Activated CD4-positive, alpha-beta T cell treated with anti-CD3 and anti-CD28 coated beads for 4 hours (primary cell): ENCODE data around the gene FIGNL2.

Source experiments
- DNase-seq, 2 donors: peaks; one replicate each; pipeline ENCODE4 v3.0.0-alpha.2; 2020

Gene FIGNL2

DNA sequence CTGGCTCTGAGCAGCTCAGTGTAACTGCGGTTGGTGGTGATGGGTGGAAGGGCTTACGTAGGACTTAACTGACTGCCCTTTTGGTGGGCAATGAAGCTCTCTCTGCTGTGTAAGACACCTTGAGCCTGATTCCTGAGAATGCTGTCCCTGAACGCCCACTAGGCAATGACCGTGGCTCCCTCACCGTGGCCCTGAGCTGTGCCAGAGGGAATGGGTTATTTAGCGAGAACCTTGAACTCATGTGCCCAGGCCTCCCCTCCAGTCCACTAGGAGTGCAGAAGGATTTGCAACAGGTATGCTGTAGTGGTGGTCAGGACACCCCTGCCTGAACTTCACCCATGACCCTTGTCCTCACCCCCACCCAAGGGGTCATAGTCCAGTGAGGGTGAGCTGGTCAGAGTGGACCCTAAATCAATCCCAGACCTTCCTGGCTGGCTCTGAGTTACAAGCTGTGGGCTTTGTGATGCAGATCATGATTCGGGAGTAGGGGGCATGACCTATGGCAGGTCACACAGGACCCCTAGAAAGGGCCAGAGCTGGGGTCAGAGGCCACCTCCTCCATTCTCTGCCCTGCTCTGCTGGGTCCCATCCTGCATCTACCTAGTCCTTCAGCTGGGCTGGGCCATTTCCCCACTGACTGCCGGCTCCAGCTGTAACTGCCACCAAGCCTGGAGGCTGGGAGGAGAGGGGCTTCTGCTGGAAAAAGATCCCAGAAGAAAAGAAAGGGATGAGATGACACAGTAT is 24.9 kb upstream of the FIGNL2 start:
- DNase-seq = no peak

DNA sequence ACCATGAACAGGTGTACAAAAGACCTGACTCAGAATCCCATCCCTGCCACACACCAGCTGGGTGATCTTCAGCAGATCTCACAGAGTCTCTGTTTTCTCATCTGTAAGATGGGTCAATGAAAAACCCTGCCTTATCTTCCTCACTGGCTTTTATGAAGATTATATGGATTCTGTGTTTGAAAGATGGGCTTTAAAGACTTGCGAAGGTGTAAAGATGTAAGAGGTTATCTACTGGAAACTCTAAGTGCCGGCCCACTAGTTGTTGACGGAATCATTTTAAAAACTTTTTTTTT is 24.1 kb upstream of the FIGNL2 start:
- no peak for DNase-seq

DNA sequence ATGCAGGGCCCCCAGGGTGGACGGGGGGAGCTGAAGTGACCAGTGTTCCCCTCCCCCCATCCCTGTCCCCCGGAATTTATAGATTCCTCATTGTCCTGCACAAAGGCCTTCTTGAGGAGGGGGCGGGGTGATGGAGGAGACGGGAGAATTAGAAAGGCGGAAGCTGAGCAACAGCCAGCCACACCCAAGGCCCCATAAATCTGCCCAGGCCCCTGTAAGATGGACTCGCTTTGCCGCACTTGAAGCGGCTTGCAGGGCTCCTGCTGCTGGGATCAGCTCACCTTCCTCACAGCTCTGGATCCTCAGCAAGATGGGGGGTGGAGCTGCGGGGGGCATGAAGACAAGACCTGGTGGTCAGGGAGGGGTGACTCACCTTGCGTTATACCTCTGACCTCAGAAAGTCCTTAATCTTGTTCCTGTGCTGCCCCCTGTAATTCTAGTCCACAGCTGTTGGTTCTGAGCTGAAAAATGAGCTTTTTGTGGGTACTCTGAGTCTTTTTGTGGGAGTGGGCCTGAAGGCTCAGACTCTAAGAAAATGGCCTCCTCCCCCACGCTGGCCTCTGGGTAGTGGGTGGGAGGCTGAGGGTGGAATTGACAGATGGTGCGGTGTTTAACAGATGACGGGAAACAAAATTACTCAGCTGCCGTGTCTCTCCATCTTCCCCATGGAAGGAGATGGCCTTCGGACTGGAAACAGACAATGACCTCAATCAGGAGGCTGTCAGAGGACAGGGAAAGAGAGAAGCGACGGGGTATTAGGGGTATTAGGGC is 23.6 kb upstream of the FIGNL2 start:
- no peak for DNase-seq

DNA sequence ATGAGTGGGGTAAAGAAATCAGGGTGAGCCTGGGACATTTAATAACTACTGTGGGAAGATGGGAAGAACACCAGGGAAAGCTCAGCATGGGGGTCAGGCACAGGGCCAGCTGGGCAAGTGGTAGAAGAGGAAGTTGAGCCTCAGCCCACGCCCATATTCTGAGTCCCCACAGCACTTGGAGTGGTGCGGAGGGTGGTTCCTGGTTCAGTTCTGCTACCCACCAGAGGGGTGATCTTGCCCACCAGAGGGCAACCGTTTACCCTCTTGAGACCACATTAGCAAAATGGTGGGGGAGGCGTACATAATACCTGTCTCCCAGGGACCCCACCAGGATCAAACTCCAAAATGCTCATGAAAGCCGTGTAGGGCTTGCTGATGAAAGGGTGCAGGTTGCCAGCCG is 22.6 kb upstream of the FIGNL2 start:
- DNase-seq = no peak

DNA sequence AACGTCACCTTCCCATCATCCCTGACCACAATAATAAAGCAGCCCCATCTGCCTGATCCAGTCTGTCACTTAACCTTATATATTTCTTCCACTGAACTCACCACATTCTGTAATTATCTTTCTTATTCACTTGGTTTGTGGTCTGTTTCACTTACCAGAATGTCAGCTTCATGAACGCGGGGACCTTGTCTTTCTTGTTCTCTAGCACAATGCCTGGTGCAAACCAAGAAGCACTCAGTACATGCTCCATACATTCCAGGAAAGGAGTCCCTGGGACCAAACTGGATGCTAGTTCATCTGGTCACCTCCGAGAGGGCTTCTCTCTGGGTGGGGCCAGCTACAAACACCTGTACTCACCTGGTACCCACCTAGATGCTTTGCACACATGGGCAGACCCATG is 22.0 kb upstream of the FIGNL2 start:
- no peak for DNase-seq

DNA sequence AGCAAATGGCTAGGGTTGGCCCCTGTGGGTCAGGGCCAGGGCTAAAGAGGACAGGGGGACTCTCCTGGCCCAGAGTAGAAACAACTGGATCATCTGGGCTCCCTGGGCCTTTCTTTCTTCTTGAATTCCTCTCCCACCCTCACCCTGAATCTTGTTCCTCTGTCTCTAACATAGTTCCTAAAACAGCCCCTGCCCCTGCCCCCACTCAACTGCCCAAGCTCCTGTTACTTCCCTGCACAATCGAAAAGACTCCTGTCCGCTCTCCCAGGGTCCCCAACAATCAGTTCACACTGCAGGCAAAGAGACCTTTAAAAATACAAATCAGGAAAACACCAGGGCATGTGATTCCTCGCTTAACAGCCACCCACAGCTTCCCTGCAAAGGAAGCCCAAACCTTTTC is 21.4 kb upstream of the FIGNL2 start:
- DNase-seq = no peak

DNA sequence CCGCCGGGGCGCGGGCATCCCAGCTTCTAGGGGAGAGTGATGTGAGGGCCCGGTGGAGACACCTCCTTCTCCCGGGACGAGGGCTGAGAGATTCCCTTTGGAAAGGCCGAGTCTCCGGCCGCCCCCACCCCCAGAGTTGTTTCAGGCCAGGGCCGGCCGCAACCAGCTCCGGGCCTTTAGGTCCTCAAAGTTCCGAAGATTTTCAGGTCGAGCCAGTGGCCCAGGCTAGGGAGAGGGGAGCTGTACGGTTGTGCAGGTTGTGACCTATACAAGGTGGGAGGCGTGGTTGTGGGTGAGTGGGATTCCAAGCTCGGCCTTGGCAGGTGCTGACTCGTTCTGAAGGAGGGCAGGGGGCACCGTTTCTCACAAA is 21.0 kb upstream of the FIGNL2 start:
- no peak for DNase-seq

DNA sequence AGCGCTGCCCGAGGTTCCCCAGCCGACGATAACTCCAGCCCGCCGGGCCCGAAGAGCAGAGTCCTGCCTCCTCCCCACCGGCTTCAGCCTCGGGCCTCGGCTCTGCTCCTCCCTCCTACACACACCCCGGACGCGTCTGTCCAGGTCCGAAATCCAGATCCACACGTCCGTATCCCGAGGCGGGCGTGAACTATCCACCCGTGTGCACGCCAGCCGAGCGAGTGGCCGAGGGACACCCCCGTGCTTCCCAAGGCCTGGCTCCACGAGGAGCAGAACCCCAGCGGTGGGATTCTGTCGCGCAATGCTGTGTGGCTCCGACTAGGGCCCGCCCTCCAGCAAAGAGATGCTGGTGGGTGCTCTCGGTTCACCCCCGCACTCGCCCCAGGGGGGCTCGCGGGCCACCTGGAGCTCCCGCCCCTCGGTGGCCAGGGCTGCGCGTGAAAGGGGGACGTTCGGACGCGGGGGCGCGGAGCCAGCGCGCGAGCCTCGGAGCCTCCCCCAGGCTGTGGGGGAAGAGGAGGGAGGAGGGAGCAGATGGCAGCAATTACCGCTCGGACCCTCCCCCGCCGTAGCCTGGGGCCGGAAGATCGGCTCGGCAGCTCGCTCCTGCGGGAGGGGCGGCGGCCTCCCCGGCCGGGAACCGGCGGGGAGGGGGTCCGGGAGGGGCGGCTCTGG is 20.4 kb upstream of the FIGNL2 start:
- DNase-seq = no peak

DNA sequence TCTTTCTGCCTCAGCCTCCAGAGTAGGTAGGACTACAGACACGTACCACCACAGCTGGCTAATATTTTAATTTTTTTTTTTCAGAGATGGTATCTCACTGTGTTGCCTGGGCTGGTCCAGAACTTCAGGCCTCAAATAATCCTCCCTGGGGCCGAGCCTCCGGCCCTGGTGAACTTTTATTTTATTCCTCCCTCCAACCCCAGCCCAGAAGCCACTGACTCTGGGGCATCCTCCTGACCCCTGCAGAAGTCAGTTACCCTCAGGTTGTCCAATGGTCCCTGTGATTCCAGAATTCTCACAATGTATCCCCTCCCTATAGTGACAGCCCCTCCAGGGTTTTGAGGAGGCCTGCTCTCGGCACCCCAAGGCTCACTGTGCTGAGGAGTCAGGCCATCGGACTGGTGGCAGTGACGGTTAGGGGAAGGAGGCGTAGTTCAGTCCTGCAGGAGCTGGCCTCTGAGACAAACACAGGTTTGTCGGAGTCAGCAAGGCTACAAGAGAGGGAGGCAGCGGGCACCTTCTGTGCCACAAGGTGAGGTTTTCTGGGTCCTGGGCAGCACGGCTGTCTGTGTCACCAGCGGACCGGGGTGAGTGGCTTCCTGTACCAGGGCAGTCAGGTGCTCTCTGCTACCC is 19.4 kb upstream of the FIGNL2 start:
- no peak for DNase-seq

DNA sequence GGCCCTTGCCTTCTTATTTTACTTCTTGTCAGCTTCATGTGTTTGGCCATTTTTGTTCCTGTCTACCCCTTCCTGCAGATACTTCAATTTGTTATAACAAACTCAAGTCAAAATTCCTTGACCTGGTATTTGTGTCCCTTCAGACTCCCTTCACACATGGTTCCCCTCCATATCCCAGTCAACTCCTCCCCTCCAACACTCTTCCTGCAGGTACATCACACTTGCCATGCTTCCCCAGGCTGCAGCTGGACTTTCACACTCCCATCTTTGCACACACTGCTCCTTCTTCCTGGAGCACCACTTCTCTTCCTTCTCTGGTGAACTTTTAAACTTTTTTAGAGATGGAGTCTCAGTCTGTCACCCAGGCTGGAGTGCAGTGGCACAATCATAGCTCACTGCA is 18.9 kb upstream of the FIGNL2 start:
- DNase-seq = no peak

DNA sequence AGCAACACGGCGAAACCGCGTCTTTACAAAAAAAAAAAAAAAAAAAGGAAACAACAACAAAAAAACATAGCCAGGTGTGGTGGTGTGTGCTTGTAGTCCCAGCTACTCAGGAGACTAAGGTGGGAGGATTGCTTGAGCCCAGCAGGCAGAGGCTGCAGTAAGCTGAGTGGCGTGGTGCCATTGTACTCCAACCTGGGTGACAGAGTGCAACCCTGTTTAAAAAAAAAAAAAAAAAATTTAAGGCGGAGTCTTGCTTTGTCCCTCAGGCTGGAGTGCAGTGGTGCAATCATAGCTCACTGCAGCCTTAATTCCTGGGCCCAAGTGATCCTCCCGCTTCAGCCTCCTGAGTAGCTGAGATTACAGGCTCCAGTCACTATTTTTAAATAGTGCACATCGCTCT is 18.2 kb upstream of the FIGNL2 start:
- no peak for DNase-seq

DNA sequence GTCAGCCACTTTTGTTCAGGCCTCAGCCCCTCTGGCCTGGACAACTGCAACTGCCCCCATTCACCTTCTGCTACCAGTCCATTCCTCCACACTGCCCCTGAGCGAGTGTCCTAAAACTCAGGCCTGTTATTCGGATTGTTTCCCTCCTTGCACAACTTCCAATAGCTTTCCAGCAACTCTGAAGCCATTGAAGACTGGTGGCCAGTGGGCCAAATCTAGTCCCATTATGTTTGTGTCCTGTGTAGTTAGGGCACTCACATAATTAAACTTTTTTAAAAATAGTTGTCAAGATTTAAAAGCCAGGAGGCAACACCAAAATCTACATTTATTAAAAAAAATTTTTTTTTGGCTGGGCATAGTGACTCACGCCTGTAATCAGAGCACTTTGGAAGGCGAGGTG is 17.8 kb upstream of the FIGNL2 start:
- DNase-seq = no peak

DNA sequence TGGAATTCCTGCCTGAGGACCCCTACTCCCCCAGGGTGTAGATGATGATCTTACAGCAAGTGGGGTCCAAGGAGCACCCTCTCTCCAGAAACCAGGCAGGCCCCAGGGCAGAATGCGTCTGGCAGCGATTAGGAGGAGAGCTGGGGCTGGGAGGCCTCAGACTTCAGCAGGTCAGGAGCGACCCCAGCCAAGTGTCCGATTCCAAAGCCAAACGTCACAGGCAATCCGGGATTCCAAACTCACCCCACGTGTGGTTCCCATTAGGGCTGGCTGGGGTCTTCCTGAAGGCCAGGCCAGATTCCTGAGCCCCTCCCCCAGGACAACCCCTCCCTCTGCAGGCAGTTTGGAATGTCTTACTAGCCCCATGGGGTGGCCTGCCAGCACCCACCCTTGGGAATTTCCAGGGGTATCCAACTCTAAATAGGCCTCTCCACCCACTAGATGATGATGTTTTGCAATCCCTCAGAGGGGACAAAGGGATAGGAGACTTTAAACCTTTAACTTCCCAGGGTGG is 17.3 kb upstream of the FIGNL2 start:
- no peak for DNase-seq

DNA sequence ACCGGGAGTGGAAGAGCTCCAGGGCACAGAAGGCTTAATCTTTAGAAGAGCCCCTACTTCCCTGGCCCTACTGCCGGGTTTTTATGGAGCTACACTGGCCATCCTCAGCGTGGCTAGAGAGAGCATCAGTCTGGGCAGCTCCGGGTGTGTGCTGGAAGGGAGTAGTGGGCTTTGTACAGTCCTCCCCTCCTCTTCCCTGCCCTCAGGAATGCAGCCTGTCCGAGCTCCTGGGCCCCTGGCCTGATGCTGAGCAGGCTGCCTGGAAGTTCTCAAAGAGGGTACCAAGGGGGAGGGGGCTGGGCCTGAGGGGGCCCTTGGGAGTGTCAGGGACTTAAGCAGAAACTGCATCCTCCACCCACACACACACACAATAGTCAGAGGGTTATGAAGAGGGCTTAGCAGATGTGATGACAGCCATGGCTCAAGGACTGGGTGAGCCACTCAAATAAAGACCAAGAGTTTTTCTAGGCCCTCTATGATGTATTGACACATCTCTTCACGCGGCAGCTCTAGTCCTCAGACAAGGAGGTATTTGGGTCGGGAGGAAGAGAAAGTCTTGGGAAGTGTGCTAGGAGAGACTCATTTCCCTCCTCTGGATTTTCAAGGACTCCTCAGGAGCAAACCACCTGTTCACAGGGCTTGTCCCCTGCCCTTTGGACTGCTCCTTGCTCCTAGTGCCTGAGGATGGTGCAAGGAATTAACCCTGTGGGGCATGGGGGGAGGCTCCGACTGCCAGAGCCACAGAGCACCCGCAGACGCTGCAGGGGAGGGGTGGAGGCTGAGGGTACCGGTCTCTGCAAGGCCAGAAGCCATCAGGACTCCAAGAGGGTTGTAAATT is 16.5 kb upstream of the FIGNL2 start:
- DNase-seq = no peak

DNA sequence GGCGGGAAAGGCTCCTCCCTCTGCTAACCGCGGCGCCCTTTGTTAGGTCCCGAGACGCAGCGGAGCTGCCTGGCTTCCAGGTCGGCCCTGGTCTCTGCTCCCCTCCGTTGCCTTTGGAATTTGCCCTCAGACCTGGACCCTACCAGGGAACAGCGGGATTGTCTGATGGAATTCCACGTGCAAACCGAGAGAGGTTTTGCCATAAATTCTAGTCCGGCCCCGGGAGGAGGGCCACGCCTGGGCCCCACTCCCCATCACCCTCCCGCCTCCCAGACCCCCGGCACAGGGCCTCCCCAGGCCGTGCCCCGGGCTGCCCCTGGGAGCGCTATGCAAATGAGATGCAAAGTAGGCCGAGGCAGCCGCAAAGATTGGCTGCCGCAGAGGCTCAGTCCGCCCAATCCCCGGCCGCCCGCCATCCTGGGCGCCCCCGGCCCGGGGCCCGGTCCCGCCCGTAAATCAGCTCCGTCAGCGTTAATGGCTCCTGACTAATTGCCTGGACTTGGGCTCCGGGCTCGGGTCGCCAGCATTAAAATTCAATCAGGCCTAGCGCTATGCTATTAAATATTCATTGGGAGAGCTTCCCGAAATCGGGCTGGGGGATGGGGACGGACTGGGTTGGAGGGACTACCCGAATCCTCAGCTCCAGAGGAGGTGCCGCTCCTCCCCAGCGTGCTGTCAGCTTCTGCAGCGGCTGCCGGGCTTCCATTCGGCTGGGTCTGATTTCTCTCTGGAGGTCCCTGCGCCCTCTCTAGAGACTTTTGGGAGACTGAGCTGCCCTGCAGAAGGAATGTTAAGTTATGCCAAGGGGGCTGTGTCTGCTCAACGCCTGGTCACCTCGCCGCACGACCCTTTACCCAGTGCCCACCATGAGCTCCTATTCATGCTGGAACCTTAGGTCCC is 15.7 kb upstream of the FIGNL2 start:
- DNase-seq = no peak

DNA sequence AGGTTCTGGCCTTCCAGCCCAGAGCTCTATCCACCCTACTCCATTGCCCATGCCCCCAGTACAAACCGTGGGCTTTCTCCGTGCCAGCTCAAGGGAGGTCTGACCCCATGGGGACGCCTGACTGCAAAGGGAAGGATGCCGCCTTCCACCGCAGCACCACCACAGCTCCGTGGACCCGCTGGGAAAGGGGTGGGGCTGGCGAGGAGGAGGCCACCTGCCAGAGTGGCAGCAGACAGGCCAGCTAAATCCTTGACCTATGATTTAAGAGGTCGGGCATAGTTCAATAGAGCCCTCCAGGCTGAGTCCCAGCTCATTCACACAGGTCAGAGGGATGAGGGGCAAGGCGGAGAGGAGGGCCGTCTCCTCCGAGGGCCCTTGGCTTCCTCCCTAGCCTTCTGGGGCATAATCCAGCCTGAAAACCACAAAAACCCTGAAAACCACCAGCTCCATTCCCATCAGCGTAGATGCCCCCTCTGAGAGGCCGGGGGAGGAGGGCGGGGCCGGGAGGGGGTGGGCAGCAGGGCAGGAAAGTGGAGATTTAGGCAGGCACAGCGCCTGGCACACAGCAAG is 14.9 kb upstream of the FIGNL2 start:
- no peak for DNase-seq

DNA sequence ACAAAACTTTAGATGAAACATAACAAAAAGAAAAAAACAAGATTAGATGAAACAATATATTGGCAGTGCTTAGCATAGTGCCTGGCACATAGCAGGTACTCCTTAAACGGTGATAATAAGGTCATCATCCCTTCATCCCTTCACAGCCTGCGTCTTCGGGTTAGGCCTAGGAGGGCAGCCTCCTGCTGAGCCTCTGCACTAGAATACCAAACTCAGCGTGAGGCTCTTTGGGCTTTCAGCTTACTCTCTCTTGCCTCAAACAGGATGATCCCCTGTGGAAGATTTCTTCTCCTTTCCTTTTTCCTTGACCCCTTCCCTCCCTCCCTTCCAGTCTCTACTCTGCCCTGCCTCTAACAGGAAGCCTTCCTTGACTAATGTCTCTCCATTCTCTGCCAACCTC is 14.4 kb upstream of the FIGNL2 start:
- DNase-seq = no peak

DNA sequence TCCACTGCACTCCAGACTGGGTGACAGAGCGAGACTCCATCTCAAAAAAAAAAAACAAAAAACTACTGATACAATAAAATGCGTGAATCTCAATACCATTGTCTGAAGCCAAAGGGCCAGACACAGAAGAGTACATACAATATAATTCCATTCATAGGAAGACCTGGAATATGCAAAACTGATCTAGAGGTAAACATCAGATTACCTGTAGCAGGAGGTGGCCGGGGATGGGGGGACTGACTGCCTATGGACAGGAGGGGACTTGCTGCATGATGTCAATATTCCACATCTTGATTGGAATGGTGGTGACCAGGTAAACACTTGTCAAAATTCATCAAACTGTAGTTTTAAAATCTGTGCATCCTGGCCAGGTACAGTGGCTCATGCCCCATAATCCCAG is 12.5 kb upstream of the FIGNL2 start:
- no peak for DNase-seq

DNA sequence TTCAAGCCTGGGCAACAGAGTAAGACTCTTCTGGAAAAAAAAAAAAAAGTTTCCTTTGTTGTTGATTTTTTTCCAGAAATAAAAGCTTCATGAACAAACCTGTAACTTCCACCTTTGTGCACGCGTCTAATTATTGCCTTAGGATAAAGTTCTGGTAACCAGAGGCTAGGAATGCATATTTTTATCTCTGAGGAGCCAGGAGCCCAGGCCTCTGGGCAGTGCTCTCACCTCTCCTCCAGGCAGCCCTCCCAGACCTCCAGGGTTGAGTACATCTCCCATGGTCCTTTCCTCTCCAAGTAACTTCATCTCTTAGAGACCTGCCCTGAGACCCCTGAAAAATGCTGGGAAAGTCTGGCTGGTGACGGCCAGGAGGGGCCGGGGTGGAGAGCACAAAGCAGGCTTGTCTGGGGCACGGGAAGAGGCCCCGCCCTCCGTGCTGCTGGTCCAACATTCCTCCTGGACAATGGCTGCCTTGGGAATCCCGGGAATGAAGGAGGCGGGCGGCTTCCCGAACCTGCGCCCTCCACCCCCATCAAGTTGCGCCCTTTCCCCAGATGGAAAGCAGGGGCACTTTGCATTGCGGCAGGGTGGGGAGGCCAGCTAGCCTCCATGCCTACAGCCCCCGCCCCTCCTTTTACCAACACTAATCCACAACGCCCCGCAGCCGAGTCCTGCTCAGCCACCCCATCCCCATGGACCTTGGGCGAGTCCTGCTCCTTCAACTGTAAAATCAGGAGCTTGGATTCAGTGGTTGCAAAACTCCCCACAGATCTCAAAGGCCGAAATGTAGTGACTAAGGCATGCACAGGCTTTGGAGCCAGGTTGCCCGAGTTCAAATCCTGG is 7.3 kb upstream of the FIGNL2 start:
- no peak for DNase-seq

DNA sequence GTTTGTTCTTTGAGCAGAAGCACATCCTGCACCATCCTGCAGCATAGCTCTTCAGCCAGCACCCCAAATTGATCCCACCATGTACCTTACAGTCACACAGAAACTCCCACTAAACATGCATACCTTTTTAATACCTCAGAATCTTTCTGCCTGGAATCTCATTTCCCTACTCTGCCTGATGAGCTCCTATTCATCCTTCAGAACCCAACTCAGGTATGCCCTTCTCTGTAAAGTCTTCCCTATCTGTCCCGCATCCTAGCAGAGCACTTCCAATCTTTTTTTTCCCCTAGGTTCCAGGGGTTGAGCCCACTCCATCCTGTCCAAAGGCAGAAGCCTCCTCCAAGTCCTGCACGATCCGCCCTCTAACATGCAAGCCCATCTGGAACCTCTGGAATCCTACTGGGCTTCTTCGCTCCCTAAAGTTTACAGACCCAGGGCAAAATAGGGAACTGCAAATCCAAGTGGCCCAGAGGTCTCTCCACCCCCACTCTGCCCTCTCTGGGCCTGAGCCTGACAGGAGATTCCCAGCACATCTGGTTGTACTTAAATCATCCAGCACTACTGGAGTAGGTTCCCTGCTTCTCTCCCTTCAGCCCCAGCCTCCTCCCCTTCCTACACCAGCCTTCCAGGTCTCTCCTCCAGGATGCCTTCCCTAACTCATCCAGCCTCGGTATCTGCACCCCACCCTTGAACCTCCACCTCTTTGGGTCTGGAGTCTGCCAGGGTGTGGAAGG is 4.1 kb upstream of the FIGNL2 start:
- DNase-seq = no peak
